DOHH2 (cell line): ENCODE results near the gene TOX3.

Experiments used
- H3F3A ChIP-seq: fragments of 200-600 bp; sonication (generic), shearing (Covaris generic); 2 replicates; pipeline ENCODE4 v1.6.0; 2016; ENCODE audit warnings: antibody characterized with exemption, mild to moderate bottlenecking; ENCODE audit not compliant: control insufficient read depth, insufficient read depth
- H3K27ac ChIP-seq: fragments of 200-600 bp; sonication (generic); 2 replicates; pipeline ENCODE4 v1.5.1; 2014; ENCODE audit warnings: low read depth, mild to moderate bottlenecking, low read length, moderate library complexity
- H3K27me3 ChIP-seq: fragments of 200-600 bp; sonication (generic); 2 replicates; pipeline ENCODE4 v1.6.1; 2014; ENCODE audit warnings: mild to moderate bottlenecking, low read length, mixed read lengths; ENCODE audit not compliant: control insufficient read depth
- H3K36me3 ChIP-seq: fragments of 200-600 bp; sonication (generic); 2 replicates; pipeline ENCODE4 v1.6.1; 2014; ENCODE audit warnings: mild to moderate bottlenecking, low read length, moderate library complexity, mixed read lengths; ENCODE audit not compliant: control insufficient read depth
- H3K4me1 ChIP-seq: fragments of 200-600 bp; sonication (generic); 2 replicates; pipeline ENCODE4 v1.6.1; 2014; ENCODE audit warnings: mild to moderate bottlenecking, low read length, mixed read lengths; ENCODE audit not compliant: control insufficient read depth
- H3K4me2 ChIP-seq: fragments of 200-600 bp; sonication (generic); 2 replicates; pipeline ENCODE4 v1.6.0; 2014; ENCODE audit warnings: mild to moderate bottlenecking, low read length, moderate library complexity
- H3K4me3 ChIP-seq: fragments of 200-600 bp; sonication (generic); 2 replicates; pipeline ENCODE4 v1.5.1; 2014; ENCODE audit warnings: mild to moderate bottlenecking, low read length, mixed read lengths
- H3K79me2 ChIP-seq: fragments of 200-600 bp; sonication (generic); 2 replicates; pipeline ENCODE4 v1.6.1; 2014; ENCODE audit warnings: mild to moderate bottlenecking, low read length, mixed read lengths; ENCODE audit not compliant: control insufficient read depth
- H3K9me2 ChIP-seq: fragments of 200-600 bp; sonication (generic); replicated peaks from 2 replicates; pipeline ENCODE4 v1.6.1; 2014; ENCODE audit warnings: mild to moderate bottlenecking, low read length, mixed read lengths; ENCODE audit not compliant: control insufficient read depth
- H3K9me3 ChIP-seq: fragments of 200-600 bp; sonication (generic); 2 replicates; pipeline ENCODE4 v1.6.1; 2014; ENCODE audit warnings: antibody characterized with exemption, low read length, mixed read lengths; ENCODE audit not compliant: control insufficient read depth, insufficient read depth
- H4K20me1 ChIP-seq: fragments of 200-600 bp; sonication (generic); 2 replicates; pipeline ENCODE4 v1.6.0; 2014; ENCODE audit warnings: low read depth, mild to moderate bottlenecking, antibody characterized with exemption, low read length, moderate library complexity; ENCODE audit not compliant: control insufficient read depth, insufficient read depth
- EZH2phosphoT487 ChIP-seq: fragments of 200-600 bp; sonication (generic); IDR thresholded peaks from 2 replicates; pipeline ENCODE4 v1.6.1; 2017; ENCODE audit warnings: borderline replicate concordance, mild to moderate bottlenecking, antibody characterized with exemption, low read length, moderate library complexity, mixed read lengths
- TF ChIP-seq, protein P1 (sequence below): fragments of 200-600 bp; sonication (generic); IDR thresholded peaks from one replicate; pipeline ENCODE4 v1.5.1; 2014; ENCODE audit warnings: antibody characterized with exemption, mild to moderate bottlenecking, low read depth, low read length; ENCODE audit not compliant: poor library complexity, severe bottlenecking

The TOX3 gene

DNA sequence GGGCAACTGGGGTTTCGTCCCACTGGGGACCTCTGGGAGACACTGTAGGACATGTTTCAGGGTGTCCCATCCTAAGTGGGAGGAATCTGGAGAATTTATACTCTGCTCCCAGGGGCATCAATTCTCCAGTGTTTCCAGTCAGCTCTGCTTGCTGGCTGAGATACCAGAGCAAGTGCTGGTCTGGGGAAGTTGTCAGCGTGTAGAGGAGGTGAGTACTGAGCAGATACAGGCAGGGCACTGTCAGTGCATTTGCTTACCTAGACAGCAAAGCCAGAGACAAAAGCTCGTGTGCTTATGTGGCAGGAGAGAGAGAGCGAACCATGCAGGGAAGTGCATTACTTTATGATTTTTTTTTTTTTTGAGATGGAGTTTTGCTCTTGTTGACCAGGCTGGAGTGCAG, 20.2 kb upstream of the TOX3 start:
- Histone ChIP-seq H3K9me2 (no peaks in the 10 kb centered on the region), H3K4me2 (no peak overlapping the region), H3K9me3 (no peaks in the 10 kb centered on the region), H3K27me3 (no peaks in the 10 kb centered on the region), H3K27ac (no peak overlapping the region), H3F3A (no peaks in the 10 kb centered on the region), H3K4me3 (no peak overlapping the region), H3K36me3 (no peaks in the 10 kb centered on the region), H4K20me1 (no peaks in the 10 kb centered on the region), H3K4me1 (no peaks in the 10 kb centered on the region), H3K79me2 (no peaks in the 10 kb centered on the region)
- TF ChIP-seq, protein P1, sequence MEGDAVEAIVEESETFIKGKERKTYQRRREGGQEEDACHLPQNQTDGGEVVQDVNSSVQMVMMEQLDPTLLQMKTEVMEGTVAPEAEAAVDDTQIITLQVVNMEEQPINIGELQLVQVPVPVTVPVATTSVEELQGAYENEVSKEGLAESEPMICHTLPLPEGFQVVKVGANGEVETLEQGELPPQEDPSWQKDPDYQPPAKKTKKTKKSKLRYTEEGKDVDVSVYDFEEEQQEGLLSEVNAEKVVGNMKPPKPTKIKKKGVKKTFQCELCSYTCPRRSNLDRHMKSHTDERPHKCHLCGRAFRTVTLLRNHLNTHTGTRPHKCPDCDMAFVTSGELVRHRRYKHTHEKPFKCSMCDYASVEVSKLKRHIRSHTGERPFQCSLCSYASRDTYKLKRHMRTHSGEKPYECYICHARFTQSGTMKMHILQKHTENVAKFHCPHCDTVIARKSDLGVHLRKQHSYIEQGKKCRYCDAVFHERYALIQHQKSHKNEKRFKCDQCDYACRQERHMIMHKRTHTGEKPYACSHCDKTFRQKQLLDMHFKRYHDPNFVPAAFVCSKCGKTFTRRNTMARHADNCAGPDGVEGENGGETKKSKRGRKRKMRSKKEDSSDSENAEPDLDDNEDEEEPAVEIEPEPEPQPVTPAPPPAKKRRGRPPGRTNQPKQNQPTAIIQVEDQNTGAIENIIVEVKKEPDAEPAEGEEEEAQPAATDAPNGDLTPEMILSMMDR = no peak
- TF ChIP-seq EZH2phosphoT487 = no peak

DNA sequence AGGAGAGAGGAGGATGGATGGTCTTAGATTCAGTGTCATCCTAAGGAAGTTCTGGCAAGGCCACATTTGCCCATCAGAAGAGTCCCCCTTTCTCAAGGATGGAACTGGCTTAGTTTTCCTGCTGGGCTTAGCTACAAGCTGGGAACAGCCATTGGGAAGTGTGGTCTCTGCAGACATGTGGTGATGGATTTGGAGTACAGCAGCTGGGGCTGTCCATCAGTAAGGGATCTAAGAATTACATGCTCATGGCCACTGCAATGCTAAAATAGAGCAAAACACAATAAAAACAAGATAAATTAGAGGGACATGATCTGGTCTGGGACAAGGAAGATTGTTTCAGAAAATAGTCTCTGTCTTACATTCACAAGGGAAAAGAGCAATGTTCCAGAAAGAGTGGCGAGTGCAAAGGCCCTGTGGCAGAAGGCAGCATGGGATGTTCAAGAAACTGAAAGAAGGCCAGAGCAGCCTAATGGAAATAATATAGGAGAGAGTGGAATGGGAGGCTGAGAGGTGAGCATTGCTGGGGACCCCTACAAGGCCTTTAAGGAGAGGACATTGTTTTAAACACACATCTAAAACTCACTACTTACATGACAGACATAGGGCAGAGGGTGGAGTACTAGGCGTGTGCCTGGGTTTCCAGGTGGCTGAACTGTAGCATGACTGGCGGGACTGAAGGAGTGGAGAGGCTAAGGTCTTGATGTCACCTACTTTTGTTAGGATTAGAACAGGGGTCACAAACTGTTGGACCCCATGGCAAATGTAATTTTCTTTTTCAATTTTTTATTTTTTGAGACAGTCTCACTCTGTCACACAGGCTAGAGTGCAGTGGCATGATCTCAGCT, 17.0 kb upstream of the TOX3 start:
- no peaks in the 10 kb centered on the region for H3K79me2 ChIP-seq
- TF ChIP-seq, protein P1 = no peak
- TF ChIP-seq EZH2phosphoT487 = no peak

DNA sequence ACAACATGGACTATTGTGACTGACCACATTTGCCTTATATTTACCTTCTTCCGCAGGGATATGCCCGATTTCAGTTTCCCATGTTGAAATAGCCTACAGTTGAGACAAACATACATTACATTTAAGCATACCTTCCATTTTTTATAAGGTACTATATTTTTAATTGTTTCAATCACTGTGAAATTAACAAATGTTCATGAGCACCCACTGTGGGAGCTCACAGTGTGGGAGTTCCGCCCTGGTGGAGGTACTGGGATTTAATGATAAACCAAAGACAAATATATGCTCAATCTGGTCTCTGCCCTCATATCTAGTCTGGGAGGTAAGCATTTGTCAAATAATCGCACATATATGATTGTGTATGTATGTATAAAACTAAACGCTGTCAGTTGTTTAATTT, 15.8 kb upstream of the TOX3 start:
- Histone ChIP-seq H3K4me2 (no peak overlapping the region), H3K36me3 (no peaks in the 10 kb centered on the region), H3K27ac (no peak overlapping the region)

More for the DNA sequence above, 17.0 kb upstream of the TOX3 start:
- H3K4me2 ChIP-seq = no peak overlapping the region
- no peak overlapping the region for H3K4me3 ChIP-seq
- no peaks in the 10 kb centered on the region for H3F3A ChIP-seq
- no peaks in the 10 kb centered on the region for H3K27me3 ChIP-seq
- no peaks in the 10 kb centered on the region for H4K20me1 ChIP-seq
- H3K9me2 ChIP-seq = no peaks in the 10 kb centered on the region
- H3K27ac ChIP-seq = no peak overlapping the region
- H3K9me3 ChIP-seq = no peaks in the 10 kb centered on the region
- no peaks in the 10 kb centered on the region for H3K4me1 ChIP-seq
- H3K36me3 ChIP-seq = no peaks in the 10 kb centered on the region

More for the DNA sequence above, 15.8 kb upstream of the TOX3 start:
- Histone ChIP-seq H3K4me3 (no peak overlapping the region), H3K4me1 (no peaks in the 10 kb centered on the region), H3F3A (no peaks in the 10 kb centered on the region), H3K9me2 (no peaks in the 10 kb centered on the region), H3K27me3 (no peaks in the 10 kb centered on the region), H4K20me1 (no peaks in the 10 kb centered on the region), H3K9me3 (no peaks in the 10 kb centered on the region), H3K79me2 (no peaks in the 10 kb centered on the region)
- TF ChIP-seq EZH2phosphoT487 = no peak
- TF ChIP-seq, protein P1 = no peak
